ENCODE measurements around the gene SMIM3. TPM values are rescaled to one million over a fixed set of nuclear protein-coding genes. Genes with fewer than 3 reads are reported as not detected.

Gene SMIM3
- total RNA-seq, 2 experiments from 2014 or later: not detected

- ChIA-PET CTCF (ENCODE audit: unreplicated experiment) (no interaction called here), POLR2A (no interaction called here)
- Histone ChIP-seq H3K4me2 (ENCODE audit: low read length) (no peak overlapping the region), H3K27ac (ENCODE audit: low read depth, low read length, poor library complexity, severe bottlenecking) (no peak overlapping the region), H3K36me3 (ENCODE audit: insufficient read depth, low read length) (no peaks in the 10 kb centered on the region), H2AFZ (ENCODE audit: low read length) (no peak overlapping the region), H3K79me2 (ENCODE audit: insufficient read depth, low read depth, low read length) (no peaks in the 10 kb centered on the region), H4K20me1 (ENCODE audit: insufficient read depth, low read length) (no peaks in the 10 kb centered on the region), H3K9me2 (ENCODE audit: insufficient read depth, low read length) (no peaks in the 10 kb centered on the region), H3K9me3 (ENCODE audit: low read length) (no peaks in the 10 kb centered on the region), H3K4me1 (ENCODE audit: insufficient read depth, low read length, poor library complexity, severe bottlenecking) (no peaks in the 10 kb centered on the region), H3K4me3 (ENCODE audit: low read depth, low read length, poor library complexity, severe bottlenecking) (no peak overlapping the region)
- intact Hi-C loops (cut with micrococcal nuclease; ENCODE audit: unreplicated experiment): no loop called here
- no peak for TF ChIP-seq EZH2phosphoT487 (IDR thresholded peaks at IDR 0.05; ENCODE audit: borderline replicate concordance, low read depth, low read length)
- TF ChIP-seq CTCF (conservative IDR thresholded peaks at IDR 0.05; ENCODE audit: low read length): no peak
- BruUV-seq (replicated peaks): no TSS peak
- no peak for DNase-seq (ENCODE audit: low spot score)
Measured at GRCh38 chr5:150764530-150764929, 14.0 kb upstream of the SMIM3 start.

- H3K27ac ChIP-seq (ENCODE audit: low read depth, low read length, poor library complexity, severe bottlenecking): no peak overlapping the region
- no TSS peak for BruUV-seq (replicated peaks)
- no peak overlapping the region for H2AFZ ChIP-seq (ENCODE audit: low read length)
- TF ChIP-seq EZH2phosphoT487 (IDR thresholded peaks at IDR 0.05; ENCODE audit: borderline replicate concordance, low read depth, low read length) (no peak), CTCF (conservative IDR thresholded peaks at IDR 0.05; ENCODE audit: low read length) (no peak)
- H3K4me3 ChIP-seq (ENCODE audit: low read depth, low read length, poor library complexity, severe bottlenecking): no peak overlapping the region
- H3K79me2 ChIP-seq (ENCODE audit: insufficient read depth, low read depth, low read length): no peaks in the 10 kb centered on the region
- no peaks in the 10 kb centered on the region for H3K36me3 ChIP-seq (ENCODE audit: insufficient read depth, low read length)
- H3K9me2 ChIP-seq (ENCODE audit: insufficient read depth, low read length): no peaks in the 10 kb centered on the region
- no peak for DNase-seq (ENCODE audit: low spot score)
- POLR2A ChIA-PET: no interaction called here
- no peaks in the 10 kb centered on the region for H4K20me1 ChIP-seq (ENCODE audit: insufficient read depth, low read length)
- no peaks in the 10 kb centered on the region for H3K4me1 ChIP-seq (ENCODE audit: insufficient read depth, low read length, poor library complexity, severe bottlenecking)
- H3K4me2 ChIP-seq (ENCODE audit: low read length): no peak overlapping the region
- CTCF ChIA-PET (ENCODE audit: unreplicated experiment): no interaction called here
- H3K9me3 ChIP-seq (ENCODE audit: low read length): no peaks in the 10 kb centered on the region
- intact Hi-C loops (cut with micrococcal nuclease; ENCODE audit: unreplicated experiment): no loop called here
Measured at GRCh38 chr5:150765011-150765798, 13.4 kb upstream of the SMIM3 start.

- POLR2A ChIA-PET: interaction anchor here (0.7 to 0.9 kb wide), 2 partner anchors 16 to 60 kb away, joined by 3 read pairs; no protein-coding TSS in a partner anchor
- CTCF ChIA-PET (ENCODE audit: unreplicated experiment): no interaction called here
- BruUV-seq (replicated peaks): no TSS peak
- Histone ChIP-seq H2AFZ (ENCODE audit: low read length) (no peak overlapping the region), H4K20me1 (ENCODE audit: insufficient read depth, low read length) (no peaks in the 10 kb centered on the region), H3K9me3 (ENCODE audit: low read length) (no peaks in the 10 kb centered on the region), H3K9me2 (ENCODE audit: insufficient read depth, low read length) (no peaks in the 10 kb centered on the region), H3K36me3 (ENCODE audit: insufficient read depth, low read length) (no peaks in the 10 kb centered on the region), H3K27ac (ENCODE audit: low read depth, low read length, poor library complexity, severe bottlenecking) (no peak overlapping the region), H3K79me2 (ENCODE audit: insufficient read depth, low read depth, low read length) (no peaks in the 10 kb centered on the region), H3K4me3 (ENCODE audit: low read depth, low read length, poor library complexity, severe bottlenecking) (no peak overlapping the region), H3K4me2 (ENCODE audit: low read length) (no peak overlapping the region), H3K4me1 (ENCODE audit: insufficient read depth, low read length, poor library complexity, severe bottlenecking) (no peaks in the 10 kb centered on the region)
- DNase-seq (ENCODE audit: low spot score): no peak
- intact Hi-C loops (cut with micrococcal nuclease; ENCODE audit: unreplicated experiment): no loop called here
- TF ChIP-seq CTCF (conservative IDR thresholded peaks at IDR 0.05; ENCODE audit: low read length): no peak
- no peak for TF ChIP-seq EZH2phosphoT487 (IDR thresholded peaks at IDR 0.05; ENCODE audit: borderline replicate concordance, low read depth, low read length)
Measured at GRCh38 chr5:150765799-150766169, 12.8 kb upstream of the SMIM3 start.

Data from OCI-LY7 (cell line).